Stimulated activated CD4-positive, alpha-beta T cell treated with anti-CD3 and anti-CD28 coated beads, Interleukin-2, amount 100 ng/mL, for 48 hours (primary cell): ENCODE measurements around the gene LIPC.

Experiments
- DNase-seq, 2 donors: peaks; one replicate each; pipeline ENCODE4 v3.0.0-alpha.2; 2020

The LIPC gene

DNA sequence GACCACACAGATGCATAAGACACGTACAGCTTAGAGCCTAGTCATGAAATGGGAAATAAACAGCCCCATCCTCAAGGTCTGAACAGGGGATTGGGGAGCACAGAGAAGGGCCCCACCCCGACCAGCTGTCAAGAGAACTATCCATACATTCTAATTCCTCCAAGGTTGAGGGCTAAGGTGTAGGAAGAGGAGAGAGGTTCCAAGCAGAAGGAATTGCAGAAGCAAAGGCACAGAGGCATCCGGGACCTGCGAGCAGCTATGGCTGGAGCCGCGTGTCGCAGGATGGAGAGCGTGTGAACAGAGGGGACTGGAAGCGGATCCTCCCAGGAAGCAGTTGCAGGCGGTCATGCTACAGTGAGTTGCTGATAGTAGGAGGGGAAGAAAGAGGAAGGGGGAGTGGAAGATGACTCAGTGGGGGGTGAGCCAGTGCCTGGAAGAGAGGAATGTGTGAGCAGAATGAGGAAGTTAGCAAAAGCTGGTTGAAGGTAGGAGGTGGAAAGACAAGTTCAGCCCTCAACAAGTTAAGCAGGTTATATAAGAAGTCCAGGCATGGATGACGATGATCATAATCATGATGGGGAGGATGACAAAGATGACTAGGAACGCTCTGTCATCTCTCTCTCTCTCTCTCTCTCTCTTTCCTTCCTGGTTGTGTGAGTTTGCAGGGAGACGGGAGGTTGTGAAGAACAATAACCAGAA is 89.7 kb downstream of the LIPC start:
- no peak for DNase-seq

- DNase-seq = no peak
These were observed 90.6 kb downstream of the LIPC start for GRCh38 chr15:58522391-58522790.

- no peak for DNase-seq
These were observed 91.1 kb downstream of the LIPC start for GRCh38 chr15:58522865-58523264.

DNA sequence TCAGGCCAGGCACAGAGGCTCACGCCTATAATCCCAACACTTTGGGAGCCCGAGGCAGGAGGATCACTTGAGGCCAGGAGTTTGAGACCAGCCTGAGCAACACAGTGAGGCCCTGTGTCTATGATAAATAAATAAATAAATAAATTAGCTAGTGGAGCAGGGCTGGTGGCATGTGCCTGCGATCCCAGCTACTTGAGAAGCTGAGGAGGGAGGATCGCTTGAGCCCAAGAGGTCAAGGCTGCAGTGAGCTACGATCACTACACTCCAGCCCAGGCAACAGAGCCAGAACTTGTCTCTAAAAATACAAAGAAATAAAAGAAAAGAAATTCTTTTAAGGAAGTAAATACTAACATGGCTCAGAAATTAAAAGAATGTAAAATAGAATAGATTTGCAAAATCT is 91.8 kb downstream of the LIPC start:
- DNase-seq = no peak

DNA sequence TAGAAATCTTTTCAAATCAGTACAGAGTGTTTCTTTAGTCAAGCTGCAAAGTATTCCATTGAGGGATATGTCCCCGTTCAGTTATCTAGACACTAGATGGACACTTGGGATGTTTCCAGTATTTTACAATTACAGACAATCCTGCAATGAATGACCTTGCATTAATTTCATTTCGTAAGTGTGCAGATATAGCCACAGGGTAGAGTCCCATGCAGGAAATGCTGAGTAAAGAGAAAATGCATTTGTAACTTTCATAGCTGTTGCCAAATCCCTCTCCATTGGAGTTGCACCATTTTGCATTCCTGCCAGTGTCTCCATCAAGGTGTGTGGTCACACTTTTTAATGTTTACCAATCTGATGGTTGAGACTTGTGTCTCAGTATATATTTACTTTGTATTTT is 92.5 kb downstream of the LIPC start:
- no peak for DNase-seq

- no peak for DNase-seq
These were observed 94.2 kb downstream of the LIPC start for GRCh38 chr15:58525991-58526421.

GRCh38 chr15:58526647-58527192 is 94.9 kb downstream of the LIPC start:
- DNase-seq = no peak

DNA sequence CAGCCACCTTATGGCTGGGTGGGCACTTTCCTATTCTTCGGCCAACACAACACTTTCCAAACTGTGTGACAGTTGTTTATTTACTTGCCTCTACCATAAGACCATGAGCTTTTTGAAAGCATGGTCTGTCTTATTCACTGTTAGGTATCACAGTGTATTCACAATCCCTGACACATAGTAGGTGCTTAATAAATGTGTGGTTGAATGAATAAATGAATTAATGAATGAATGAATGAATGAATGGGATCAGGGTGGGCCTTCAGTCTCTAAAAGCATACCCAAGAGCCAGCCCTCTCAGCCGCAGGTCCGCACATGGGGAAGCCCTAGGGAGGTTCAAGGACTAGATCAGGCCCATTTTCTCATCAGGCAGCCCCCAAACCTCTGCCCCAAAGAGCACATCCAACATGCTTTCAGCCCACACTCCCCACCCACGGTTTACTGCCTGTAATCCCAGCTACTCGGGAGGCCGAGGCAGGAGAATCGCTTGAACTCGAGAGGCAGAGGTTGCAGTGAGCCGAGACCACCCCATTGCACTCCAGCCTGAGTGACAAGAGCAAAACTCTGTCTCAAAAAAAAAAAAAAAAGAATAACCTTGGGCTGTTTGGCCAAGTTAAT is 95.9 kb downstream of the LIPC start:
- DNase-seq = no peak

DNA sequence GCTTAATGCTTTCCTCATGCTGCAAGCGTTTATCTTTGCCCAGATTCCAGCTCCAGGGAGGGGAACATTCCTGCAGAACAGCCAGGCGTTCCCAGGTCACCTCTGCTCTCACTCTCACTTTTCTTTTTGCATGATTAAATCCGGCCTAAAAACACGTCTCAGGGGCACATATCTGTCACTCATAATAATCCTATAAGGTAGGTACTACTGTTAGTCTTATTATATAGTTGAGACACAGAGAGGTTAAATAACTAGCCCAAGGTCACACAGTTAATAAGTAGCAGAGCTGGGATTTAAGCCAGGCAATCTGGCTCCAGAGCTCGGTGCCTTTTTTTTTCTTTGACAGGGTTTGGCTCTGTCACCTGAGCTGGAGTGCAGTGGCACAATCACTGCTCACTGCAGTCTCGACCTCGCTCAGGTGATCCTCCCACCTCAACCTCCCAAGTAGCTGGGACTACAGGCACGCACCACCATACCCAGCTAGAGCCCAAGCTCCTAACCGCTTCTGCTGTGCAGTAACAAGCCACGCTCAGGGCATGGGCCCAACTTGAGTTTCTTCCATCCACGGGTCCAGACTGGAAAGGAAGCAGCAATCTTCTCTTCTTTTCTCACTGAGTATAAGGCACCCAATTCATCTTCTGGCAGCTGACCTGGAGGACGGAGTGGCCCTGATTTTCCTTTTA is 96.5 kb downstream of the LIPC start:
- no peak for DNase-seq

- no peak for DNase-seq
These were observed 97.2 kb downstream of the LIPC start for GRCh38 chr15:58529041-58529440.

DNA sequence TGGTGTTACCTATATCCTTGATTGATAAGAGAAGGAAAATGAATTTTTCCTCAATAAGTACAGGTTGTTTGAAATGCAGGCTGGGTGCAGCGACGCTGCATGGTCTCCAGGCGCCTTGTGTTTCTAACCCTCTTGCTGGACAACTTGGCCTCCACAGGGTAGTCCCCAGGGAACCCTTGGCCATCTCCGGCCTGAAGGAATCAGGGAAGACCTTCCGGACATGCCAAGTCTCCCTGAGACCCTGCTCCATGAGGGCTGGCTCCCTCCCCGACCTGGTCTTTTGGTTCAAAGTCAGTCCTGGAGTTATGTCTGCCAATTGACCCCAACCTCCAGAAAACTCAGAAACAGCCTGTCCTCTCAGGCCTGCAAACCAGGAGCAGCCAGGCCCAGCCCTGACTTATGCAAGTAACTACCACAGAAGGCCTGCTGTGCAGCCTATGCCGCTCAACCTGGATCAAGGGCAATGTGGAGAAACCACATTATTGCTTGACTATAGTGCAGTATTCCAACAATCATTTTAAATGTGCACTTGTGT is 98.3 kb downstream of the LIPC start:
- no peak for DNase-seq

DNA sequence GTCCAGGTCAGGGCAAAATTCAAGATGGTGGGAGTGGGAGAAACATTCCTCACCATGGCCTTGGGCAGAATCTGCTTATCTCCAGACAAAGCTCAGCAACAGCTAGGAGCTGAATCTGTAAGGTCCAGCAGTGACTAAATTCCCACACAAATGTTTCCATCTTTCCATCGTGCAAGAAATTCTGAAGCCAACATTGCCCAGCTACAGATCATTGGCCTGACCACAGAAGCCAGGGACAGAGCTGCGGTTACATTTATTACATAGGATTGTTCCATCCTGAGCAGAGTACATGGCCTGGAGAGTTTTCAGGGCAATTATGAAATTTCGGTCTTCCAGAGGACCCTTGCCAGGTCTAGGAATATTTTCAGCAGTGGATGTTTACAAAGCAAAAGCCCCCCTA is 100.3 kb downstream of the LIPC start:
- DNase-seq = no peak

- no peak for DNase-seq
These were observed 102.8 kb downstream of the LIPC start for GRCh38 chr15:58534556-58534955.

DNA sequence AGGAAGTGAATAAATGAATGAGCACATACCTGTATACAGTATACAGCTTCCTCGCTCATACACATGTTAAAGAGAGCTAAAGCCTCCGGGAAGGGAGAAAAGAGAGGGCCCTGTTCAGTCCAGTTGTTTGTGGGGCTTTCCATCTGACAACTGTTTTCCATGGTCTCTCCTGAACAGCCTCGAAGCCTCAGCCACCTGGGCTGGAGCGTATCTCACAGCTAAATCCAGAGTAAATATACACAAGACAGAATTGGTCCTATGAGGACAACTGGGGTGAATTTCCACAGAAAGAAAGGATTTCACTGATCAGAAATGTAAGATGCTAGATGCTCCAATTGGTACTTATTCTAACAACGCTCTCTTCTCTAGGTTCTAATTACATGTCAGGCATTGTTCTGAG is 103.5 kb downstream of the LIPC start:
- DNase-seq = no peak

- no peak for DNase-seq
These were observed 104.1 kb downstream of the LIPC start for GRCh38 chr15:58535894-58536293.

DNA sequence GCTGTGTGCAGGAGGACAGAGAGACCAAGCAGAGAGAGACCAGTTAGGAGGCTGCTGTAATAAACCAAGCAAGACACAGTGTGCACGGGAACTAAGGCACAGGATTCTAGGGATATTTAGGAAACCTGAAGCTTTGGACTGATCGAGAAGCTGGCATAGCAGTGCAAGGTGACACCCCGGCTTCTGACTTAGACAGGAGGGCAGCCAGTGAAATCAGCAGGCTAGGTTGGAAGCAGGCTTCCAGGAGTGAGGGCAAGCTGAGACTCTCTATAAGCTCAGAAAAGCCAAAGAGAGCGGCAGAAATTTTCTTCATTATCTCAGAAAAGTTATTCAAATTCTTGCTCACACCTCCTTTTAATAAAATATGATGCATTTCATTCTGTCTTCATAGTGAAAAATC is 104.6 kb downstream of the LIPC start:
- no peak for DNase-seq

DNA sequence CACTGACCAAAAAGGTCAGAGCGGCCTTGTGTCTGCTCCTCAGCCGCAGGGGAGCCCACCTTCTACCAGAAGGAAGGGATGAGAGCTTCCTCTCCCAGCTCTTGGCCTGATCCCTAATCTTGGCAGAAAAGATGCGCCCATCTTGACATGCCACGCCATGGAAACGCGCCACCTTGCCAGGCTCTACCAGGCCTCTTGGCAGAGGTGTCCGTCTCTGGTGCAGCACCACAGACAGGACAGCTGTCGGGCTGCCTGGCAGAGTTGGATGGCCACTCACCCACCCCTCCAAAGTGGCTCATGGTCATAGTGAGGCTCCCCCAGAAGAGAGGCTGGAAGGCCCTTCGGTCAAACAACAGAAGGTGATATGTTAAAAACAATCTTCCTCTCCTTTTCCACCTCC is 105.2 kb downstream of the LIPC start:
- DNase-seq = no peak

- DNase-seq = no peak
These were observed 106.5 kb downstream of the LIPC start for GRCh38 chr15:58538225-58538727.

DNA sequence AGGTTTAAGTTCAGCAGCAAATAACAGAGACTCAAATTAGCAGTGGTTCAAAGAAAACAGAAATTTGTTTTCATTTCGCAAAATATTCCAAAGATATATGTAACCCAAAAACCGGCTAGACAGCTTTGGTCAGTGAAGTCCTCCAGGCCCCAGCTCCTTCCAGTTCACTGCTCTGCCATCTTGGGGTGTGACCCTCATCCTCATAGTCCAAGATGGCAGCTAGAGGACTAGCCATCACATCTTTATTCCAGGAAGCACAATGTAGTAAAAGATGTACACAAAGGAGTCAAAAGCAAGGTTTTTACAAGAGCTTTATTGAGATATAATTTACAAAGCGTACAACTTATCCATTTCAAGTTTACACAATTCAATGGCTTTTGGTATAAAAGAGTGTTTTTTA is 107.1 kb downstream of the LIPC start:
- no peak for DNase-seq

GRCh38 chr15:58539548-58539947 is 107.8 kb downstream of the LIPC start:
- no peak for DNase-seq

GRCh38 chr15:58541410-58542087 is 109.8 kb downstream of the LIPC start:
- no peak for DNase-seq

DNA sequence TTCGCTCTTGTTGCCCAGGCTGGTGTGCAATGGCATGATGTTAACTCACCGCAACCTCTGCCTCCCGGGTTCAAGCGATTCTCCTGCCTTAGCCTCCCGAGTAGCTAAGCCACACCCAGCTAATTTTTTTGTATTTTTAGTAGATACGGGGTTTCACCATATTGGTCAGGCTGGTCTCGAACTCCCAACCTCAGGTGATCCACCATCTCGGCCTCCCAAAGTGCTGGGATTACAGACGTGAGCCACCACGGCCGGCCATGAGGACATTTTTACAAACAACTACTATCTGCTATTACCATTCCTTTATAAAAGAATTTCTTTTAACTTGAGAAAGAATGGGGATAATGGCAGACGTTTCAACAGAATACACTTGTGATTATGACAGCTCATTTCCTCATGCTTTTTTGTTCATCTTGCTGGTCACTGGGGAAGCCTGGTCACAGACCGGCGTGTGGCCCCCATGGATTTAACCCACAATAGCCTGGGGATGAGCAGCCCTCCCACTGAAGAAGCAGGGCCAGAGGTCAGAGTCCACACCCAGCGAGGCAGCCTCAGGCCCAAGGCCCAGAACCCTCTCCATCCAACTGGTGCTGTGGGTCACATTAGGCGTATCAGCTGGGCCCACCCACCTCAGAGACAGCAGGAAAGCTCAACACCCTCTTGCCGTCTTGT is 112.0 kb downstream of the LIPC start:
- no peak for DNase-seq
